ENCODE data around the gene EPB41L3. TPM values are rescaled to one million over a fixed set of nuclear protein-coding genes. Genes with fewer than 3 reads are reported as not detected.
"Not testable (repeated sequence)": the region's sequence is repeated elsewhere in the genome, so short reads cannot be mapped to it uniquely, and the experiment has no call there.

EPB41L3 gene
- total and polyA plus RNA-seq, 12 donors = 36.5 to 236 (median 140) TPM

DNA sequence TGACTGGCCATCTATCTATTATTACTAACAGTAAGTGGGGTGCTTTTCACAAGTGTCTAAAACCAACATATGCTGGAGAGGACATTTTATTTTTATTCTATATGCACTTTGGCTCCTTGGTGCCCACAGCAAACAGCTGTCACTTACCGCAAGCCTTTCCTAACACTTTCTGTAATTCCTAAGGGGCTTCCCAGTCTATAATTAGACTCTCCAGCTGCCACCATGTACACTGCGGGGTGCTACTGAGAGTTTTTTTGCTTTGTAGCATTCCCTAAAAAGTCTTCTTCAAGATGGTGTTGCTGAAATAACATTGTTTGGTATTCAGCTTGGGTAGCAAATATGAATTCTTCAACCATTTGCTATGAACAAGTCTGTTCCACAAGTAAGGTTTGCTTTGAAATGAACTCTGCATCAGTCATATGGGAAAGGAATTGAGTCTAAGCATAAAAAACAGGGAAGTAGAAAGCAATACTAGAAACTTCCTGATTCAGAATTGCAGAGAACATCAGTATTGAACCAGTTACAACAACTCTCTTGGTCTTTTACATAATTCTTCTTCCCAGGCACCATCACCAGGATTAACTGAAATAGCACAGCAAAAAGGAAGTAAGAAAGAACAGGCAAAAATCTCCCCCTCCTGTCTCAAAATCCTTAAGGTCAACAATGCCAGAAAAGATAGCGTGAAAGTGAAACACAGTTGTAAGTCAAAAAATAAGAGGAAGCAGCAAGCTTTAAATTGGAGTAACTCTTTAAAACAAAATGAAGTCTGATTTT, 28.6 kb downstream of the EPB41L3 start:
- 48 to 56% (median 52%) methylated on average over 3 of the region's 3 CpGs for WGBS, 4 donors
- no peak for DNase-seq
- H3K27ac ChIP-seq = peak overlapping the region; percentile 19 to 74 (median 45)
- no peaks in the 10 kb centered on the region for H3K27me3 ChIP-seq
- H3K4me1 ChIP-seq (replicated peaks in 1 of 2) = peaks cover 31 to 86% of the 10 kb centered on the region in 2 donors
- H3K4me3 ChIP-seq = no peak overlapping the region
- no peaks in the 10 kb centered on the region for H3K36me3 ChIP-seq (replicated peaks in 1 of 2)
- peak in 1 of 2 donors; percentile 9 for TF ChIP-seq POLR2A (IDR thresholded peaks at IDR 0.05)
- TF ChIP-seq, protein P1, sequence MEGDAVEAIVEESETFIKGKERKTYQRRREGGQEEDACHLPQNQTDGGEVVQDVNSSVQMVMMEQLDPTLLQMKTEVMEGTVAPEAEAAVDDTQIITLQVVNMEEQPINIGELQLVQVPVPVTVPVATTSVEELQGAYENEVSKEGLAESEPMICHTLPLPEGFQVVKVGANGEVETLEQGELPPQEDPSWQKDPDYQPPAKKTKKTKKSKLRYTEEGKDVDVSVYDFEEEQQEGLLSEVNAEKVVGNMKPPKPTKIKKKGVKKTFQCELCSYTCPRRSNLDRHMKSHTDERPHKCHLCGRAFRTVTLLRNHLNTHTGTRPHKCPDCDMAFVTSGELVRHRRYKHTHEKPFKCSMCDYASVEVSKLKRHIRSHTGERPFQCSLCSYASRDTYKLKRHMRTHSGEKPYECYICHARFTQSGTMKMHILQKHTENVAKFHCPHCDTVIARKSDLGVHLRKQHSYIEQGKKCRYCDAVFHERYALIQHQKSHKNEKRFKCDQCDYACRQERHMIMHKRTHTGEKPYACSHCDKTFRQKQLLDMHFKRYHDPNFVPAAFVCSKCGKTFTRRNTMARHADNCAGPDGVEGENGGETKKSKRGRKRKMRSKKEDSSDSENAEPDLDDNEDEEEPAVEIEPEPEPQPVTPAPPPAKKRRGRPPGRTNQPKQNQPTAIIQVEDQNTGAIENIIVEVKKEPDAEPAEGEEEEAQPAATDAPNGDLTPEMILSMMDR (IDR thresholded peaks at IDR 0.05) = no peak
- intact Hi-C loops (cut with DNase I) = no loop called here
- no peaks in the 10 kb centered on the region for H3K9me3 ChIP-seq (replicated peaks in 1 of 3)

DNA sequence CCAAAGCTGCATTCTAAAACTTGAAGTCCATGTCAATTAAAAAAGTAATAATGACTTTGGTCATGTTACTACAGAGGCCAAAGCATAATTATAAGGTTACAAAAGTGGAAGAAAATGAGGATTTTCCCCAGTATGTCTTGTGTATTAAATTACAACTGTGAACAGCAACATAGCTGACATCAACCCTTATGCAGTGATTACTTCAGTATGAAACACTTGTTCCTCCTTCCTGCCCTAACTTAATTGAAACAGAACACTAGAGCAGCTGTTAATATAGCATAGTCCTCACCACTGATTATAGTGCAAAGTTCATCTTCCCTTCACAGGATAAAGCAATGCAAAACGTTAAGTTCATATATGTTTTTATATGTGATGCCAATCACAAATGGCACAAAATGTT, 29.9 kb downstream of the EPB41L3 start:
- DNase-seq = no peak
- H3K27ac ChIP-seq = peak overlapping the region in 2 of 5 donors; percentile 20 to 68
- TF ChIP-seq POLR2A (IDR thresholded peaks at IDR 0.05) = no peak
- TF ChIP-seq, protein P1 (IDR thresholded peaks at IDR 0.05) = no peak
- intact Hi-C loops (cut with DNase I) = no loop called here
- H3K9me3 ChIP-seq (replicated peaks in 1 of 3) = no peaks in the 10 kb centered on the region
- 39 to 62% (median 59%) methylated on average over 1 of the region's 1 CpG for WGBS, 4 donors
- H3K36me3 ChIP-seq (replicated peaks in 1 of 2) = no peaks in the 10 kb centered on the region
- peaks cover 19 to 84% of the 10 kb centered on the region in 2 donors for H3K4me1 ChIP-seq (replicated peaks in 1 of 2)
- H3K27me3 ChIP-seq = no peaks in the 10 kb centered on the region
- no peak overlapping the region for H3K4me3 ChIP-seq

DNA sequence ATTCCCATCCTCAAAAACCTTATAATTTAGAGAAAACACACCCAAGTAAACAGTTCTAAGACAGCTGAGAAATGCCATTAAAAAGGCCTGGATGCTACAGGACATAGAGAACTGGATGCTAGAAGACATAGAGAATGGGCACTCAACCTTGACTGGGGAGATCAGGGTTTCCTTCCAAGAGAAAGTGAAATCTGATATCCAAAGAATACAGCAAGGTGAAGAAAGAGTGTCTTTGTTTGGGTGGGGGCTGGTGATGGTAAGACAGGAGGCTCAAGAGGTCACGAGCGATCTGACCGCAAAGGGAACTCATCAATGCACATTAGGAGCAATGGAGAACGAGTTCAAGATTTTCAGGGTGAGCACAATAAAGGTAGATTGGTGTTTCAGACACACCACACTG, 31.6 kb downstream of the EPB41L3 start:
- intact Hi-C loops (cut with DNase I) = no loop called here
- TF ChIP-seq, protein P1 (IDR thresholded peaks at IDR 0.05) = no peak
- TF ChIP-seq POLR2A (IDR thresholded peaks at IDR 0.05) = no peak
- Histone ChIP-seq H3K9me3 (replicated peaks in 1 of 3) (no peaks in the 10 kb centered on the region), H3K4me1 (replicated peaks in 1 of 2) (peaks cover 17 to 86% of the 10 kb centered on the region in 2 donors), H3K36me3 (replicated peaks in 1 of 2) (no peaks in the 10 kb centered on the region), H3K27ac (no peak overlapping the region), H3K4me3 (no peak overlapping the region), H3K27me3 (no peaks in the 10 kb centered on the region)
- WGBS, 4 donors = 90 to 97% (median 94%) methylated on average over 4 of the region's 4 CpGs
- DNase-seq = no peak

DNA sequence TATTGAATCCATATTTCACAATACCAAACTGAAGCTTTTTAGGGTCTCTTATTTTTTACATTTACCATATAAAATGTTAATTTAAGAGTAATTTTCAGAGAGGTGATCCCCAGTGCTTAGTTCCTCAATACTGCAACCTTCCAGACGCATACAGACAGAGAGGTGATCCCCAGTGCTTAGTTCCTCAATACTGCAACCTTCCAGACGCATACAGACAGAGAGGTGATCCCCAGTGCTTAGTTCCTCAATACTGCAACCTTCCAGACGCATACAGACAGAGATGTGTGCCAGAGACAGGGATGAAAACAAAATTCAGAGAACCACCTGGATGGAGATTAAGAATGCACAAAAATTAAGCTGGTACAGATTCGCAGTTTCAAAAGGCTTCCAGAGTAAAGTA, 32.3 kb downstream of the EPB41L3 start:
- H3K36me3 ChIP-seq (replicated peaks in 1 of 2); H3K27me3 ChIP-seq; H3K9me3 ChIP-seq (replicated peaks in 1 of 3); H3K4me3 ChIP-seq; DNase-seq; intact Hi-C loops (cut with DNase I); H3K27ac ChIP-seq: not testable (repeated sequence)
- H3K4me1 ChIP-seq (replicated peaks in 1 of 2) = peaks cover 16 to 85% of the 10 kb centered on the region in 2 donors
- WGBS, 4 donors = 80 to 97% (median 93%) methylated on average over 4 of the region's 4 CpGs
